ENCODE measurements around the gene TLL2. TPM values are rescaled to one million over a fixed set of nuclear protein-coding genes. Genes with fewer than 3 reads are reported as not detected.

TLL2 gene
- total RNA-seq, 1 experiment from 2014 or later, result 9.1 TPM

GRCh38 chr10:96378741-96379140 is 135.0 kb downstream of the TLL2 start:
- ATAC-seq (no peak), DNase-seq (ENCODE audit: low spot score) (no peak)
- H3K36me3 Mint-ChIP-seq, result no peaks in the 10 kb centered on the region
- peaks cover 7% of the 10 kb centered on the region for H3K27me3 Mint-ChIP-seq (ENCODE audit: low read depth)
- CTCF ChIA-PET, result interaction anchor here (1.0 to 2.7 kb wide), 6 partner anchors 16 to 149 kb away, joined by 3 to 17 read pairs (median 6); no protein-coding TSS in a partner anchor
- POLR2A ChIA-PET, result no interaction called here
- peaks cover 16% of the 10 kb centered on the region for H3K4me1 Mint-ChIP-seq
- no peaks in the 10 kb centered on the region for H3K9me3 Mint-ChIP-seq
- H3K4me3 Mint-ChIP-seq, result no peak overlapping the region
- no peak overlapping the region for H3K27ac Mint-ChIP-seq
- TF ChIP-seq ZNF219 (CRISPR knock-in tag; IDR thresholded peaks at IDR 0.05; ENCODE audit: borderline replicate concordance), result no peak
- TF ChIP-seq RELA (CRISPR knock-in tag; IDR thresholded peaks at IDR 0.05; ENCODE audit: borderline replicate concordance), result no peak
- no peak for TF ChIP-seq SOX15 (CRISPR knock-in tag; IDR thresholded peaks at IDR 0.05)
- no peak for TF ChIP-seq OVOL2 (CRISPR knock-in tag; IDR thresholded peaks at IDR 0.05; ENCODE audit: borderline replicate concordance)
- no peak for TF ChIP-seq FOXP1 (CRISPR knock-in tag; IDR thresholded peaks at IDR 0.05; ENCODE audit: borderline replicate concordance)
- no peak for TF ChIP-seq NR3C1 (CRISPR knock-in tag; conservative IDR thresholded peaks at IDR 0.05; ENCODE audit: low read depth)
- TF ChIP-seq, protein P1, sequence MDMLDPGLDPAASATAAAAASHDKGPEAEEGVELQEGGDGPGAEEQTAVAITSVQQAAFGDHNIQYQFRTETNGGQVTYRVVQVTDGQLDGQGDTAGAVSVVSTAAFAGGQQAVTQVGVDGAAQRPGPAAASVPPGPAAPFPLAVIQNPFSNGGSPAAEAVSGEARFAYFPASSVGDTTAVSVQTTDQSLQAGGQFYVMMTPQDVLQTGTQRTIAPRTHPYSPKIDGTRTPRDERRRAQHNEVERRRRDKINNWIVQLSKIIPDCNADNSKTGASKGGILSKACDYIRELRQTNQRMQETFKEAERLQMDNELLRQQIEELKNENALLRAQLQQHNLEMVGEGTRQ (CRISPR knock-in tag; IDR thresholded peaks at IDR 0.05), result no peak
- TF ChIP-seq, protein P2, sequence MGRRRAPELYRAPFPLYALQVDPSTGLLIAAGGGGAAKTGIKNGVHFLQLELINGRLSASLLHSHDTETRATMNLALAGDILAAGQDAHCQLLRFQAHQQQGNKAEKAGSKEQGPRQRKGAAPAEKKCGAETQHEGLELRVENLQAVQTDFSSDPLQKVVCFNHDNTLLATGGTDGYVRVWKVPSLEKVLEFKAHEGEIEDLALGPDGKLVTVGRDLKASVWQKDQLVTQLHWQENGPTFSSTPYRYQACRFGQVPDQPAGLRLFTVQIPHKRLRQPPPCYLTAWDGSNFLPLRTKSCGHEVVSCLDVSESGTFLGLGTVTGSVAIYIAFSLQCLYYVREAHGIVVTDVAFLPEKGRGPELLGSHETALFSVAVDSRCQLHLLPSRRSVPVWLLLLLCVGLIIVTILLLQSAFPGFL (CRISPR knock-in tag; IDR thresholded peaks at IDR 0.05; ENCODE audit: borderline replicate concordance), result no peak
- TF ChIP-seq, protein P3, sequence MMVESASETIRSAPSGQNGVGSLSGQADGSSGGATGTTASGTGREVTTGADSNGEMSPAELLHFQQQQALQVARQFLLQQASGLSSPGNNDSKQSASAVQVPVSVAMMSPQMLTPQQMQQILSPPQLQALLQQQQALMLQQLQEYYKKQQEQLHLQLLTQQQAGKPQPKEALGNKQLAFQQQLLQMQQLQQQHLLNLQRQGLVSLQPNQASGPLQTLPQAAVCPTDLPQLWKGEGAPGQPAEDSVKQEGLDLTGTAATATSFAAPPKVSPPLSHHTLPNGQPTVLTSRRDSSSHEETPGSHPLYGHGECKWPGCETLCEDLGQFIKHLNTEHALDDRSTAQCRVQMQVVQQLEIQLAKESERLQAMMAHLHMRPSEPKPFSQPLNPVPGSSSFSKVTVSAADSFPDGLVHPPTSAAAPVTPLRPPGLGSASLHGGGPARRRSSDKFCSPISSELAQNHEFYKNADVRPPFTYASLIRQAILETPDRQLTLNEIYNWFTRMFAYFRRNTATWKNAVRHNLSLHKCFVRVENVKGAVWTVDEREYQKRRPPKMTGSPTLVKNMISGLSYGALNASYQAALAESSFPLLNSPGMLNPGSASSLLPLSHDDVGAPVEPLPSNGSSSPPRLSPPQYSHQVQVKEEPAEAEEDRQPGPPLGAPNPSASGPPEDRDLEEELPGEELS (CRISPR knock-in tag; IDR thresholded peaks at IDR 0.05), result no peak
- TF ChIP-seq, protein P4, sequence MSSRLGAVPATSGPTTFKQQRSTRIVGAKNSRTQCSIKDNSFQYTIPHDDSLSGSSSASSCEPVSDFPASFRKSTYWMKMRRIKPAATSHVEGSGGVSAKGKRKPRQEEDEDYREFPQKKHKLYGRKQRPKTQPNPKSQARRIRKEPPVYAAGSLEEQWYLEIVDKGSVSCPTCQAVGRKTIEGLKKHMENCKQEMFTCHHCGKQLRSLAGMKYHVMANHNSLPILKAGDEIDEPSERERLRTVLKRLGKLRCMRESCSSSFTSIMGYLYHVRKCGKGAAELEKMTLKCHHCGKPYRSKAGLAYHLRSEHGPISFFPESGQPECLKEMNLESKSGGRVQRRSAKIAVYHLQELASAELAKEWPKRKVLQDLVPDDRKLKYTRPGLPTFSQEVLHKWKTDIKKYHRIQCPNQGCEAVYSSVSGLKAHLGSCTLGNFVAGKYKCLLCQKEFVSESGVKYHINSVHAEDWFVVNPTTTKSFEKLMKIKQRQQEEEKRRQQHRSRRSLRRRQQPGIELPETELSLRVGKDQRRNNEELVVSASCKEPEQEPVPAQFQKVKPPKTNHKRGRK (CRISPR knock-in tag; IDR thresholded peaks at IDR 0.05; ENCODE audit: borderline replicate concordance), result no peak
- TF ChIP-seq ZNF317 (CRISPR knock-in tag; IDR thresholded peaks at IDR 0.05; ENCODE audit: borderline replicate concordance, low read depth), result no peak
- TF ChIP-seq ETV6 (CRISPR knock-in tag; IDR thresholded peaks at IDR 0.05), result no peak
- TF ChIP-seq, protein P5, sequence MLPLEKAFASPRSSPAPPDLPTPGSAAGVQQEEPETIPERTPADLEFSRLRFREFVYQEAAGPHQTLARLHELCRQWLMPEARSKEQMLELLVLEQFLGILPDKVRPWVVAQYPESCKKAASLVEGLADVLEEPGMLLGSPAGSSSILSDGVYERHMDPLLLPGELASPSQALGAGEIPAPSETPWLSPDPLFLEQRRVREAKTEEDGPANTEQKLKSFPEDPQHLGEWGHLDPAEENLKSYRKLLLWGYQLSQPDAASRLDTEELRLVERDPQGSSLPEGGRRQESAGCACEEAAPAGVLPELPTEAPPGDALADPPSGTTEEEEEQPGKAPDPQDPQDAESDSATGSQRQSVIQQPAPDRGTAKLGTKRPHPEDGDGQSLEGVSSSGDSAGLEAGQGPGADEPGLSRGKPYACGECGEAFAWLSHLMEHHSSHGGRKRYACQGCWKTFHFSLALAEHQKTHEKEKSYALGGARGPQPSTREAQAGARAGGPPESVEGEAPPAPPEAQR (CRISPR knock-in tag; IDR thresholded peaks at IDR 0.05), result no peak
- TF ChIP-seq, protein P6, sequence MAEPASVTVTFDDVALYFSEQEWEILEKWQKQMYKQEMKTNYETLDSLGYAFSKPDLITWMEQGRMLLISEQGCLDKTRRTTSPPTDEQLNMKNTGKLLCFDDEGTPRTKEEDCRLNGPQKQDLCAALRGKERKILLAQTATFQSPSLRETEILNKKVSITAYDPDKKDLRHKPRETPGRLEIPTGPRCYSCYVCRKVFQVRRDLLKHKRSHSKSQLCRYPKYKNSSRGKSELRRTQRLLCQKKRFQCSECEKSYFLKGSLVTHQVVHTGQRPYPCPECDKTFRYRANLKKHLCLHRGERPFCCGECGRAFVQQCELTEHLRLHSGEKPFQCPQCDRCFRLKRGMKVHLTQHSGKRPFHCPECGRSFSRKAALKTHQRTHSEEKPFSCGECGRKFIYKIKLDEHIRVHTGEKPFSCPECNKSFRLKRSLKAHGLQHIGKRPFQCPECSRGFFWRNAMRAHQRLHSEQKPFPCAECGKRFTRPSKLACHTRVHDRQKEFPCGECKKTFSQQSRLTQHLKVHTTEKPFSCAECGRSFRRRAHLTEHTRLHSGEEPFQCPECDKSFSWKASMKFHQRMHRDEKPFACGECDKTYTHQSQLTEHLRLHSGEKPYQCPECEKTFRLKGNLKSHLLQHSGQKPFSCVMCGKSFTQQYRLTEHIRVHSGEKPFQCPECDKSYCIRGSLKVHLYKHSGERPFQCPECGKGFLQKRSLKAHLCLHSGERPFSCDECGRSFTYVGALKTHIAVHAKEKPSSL (CRISPR knock-in tag; conservative IDR thresholded peaks at IDR 0.05), result no peak

GRCh38 chr10:96377816-96378294 is 135.9 kb downstream of the TLL2 start:
- no peak for DNase-seq (ENCODE audit: low spot score)
- no peak for TF ChIP-seq ATF6 (CRISPR knock-in tag; IDR thresholded peaks at IDR 0.05)
- Mint-ChIP-seq H3K27me3 (ENCODE audit: low read depth) (peaks cover 7% of the 10 kb centered on the region), H3K27ac (no peak overlapping the region), H3K9me3 (no peaks in the 10 kb centered on the region), H3K4me1 (peaks cover 16% of the 10 kb centered on the region), H3K4me3 (no peak overlapping the region), H3K36me3 (no peaks in the 10 kb centered on the region)
- ChIA-PET POLR2A (no interaction called here), CTCF (interaction anchor here (0.9 to 2.7 kb wide), 11 partner anchors 17 to 148 kb away, joined by 3 to 18 read pairs (median 4); partner anchors contain the start of gene TLL2)
- ATAC-seq, result no peak

All from WTC11 (cell line).